IPS-NIHi11 (cell line): Measurements from ENCODE around the gene PTPN3.
A peak's percentile ranks its signal among the peaks of the same experiment; 100 is the strongest.

Experiments
- DNase-seq: peaks from one replicate; pipeline ENCODE4 v3.0.0; 2012; ENCODE audit warnings: mixed read lengths, low spot score

Gene PTPN3

DNA sequence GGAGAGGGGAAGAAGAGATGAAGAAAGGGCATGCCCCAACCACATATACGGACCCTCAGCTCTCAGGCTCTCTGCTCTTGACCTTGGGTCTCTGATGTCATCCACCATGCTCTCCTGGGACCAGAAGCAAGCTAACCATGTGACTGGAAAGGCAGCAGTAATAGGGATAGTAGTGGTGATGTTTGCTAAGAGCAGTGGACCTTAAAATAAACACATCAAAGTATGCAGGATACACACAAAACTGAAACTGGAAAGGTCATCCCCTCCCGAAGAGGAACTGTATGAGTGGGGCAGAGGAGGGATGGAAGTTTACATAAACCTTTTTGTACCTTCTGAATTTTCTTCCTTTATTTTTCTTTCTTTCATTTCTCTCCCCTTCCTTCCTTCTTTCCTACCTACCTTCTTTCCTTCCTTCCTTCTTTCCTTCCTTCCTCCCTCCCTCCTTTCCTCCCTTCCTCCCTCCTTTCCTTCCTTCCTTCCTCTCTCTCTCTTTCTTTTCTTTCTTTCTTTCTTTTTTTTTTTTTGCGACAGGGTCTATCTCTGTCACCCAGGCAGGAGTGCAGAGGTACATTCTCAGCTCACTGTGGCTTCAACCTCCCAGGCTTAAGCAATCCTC is 8.1 kb upstream of the PTPN3 start:
- DNase-seq = no peak

DNA sequence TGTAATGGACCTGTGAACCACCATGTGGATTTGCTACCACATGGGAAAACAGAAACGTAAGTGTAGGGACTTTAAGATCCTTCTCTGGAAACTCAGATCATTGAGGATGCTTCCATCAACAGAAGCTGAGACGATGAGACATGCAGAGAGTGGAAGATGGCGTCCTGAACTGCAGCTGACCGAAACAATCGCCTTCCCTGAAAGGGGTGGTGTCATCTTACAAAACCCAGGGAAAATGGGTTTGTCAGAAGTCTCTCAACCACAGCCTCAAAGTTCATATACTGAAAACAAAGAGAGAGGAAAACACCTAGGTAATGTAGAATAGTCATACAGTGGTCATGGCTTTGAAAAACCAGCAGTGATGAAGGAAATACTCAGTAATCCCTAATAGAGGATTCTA is 6.6 kb upstream of the PTPN3 start:
- no peak for DNase-seq

DNA sequence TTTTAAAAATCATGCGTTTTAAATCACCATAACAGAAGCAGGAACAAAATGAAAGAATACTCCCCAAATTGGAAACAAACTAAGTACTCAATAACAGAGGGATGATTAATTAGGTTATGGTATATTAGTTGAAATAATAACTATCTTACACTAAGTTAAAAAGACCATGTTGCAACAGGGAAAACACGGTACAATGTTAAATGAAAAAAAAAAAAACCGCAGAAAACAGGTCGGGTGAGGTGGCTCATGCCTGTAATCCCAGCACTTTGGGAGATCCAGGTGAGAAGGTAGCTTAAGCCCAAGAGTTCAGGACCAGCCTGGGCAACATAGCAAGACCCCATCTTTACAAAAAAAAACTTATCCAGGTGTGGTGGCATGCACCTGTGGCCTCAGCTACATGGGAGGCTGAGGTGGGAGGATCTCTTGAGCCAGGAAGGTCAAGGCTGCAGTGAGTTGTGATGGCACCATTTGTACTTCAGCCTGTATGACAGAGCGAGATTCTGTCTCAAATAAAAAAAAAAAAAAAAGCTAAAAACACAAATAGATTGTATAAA is 2.4 kb upstream of the PTPN3 start:
- DNase-seq = no peak

DNA sequence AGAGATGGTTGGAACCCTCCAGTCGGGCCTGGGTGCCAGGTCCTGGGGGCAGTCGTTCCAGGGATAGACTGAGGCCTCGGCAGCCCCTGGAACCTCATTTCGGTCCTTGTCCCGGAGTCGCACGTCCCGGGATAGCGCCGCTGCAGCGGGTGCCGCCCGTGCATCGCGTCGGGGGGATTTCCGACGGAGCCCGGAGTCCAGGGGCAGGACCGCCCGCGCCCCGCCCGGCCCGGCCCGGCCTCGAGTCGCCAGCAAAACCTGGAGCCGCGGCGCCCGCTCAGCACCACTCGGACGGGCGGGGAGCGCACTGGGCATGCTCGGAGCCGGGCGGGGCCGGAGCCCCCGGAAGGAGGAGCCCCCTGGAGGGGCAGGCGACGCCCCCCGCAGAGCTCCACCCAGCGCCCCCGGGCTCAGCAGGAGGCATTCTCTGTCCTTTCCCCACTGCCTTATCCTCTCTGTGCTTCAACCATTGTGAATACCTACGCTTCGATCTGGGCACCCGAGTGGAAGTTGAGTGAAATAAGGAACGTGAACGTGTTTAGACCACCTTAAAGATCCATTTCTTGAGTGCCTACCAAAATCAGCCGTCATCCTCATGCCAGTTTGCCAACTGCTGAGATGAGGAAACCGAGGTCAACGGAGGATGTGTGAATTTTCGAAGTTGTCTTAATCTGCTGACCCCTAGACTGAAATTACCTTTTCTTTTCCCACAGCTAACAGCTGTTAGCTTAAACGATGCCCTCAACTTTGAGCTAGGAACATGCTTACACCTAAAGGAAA is 1.7 kb upstream of the PTPN3 start:
- DNase-seq = peak; percentile 81

DNA sequence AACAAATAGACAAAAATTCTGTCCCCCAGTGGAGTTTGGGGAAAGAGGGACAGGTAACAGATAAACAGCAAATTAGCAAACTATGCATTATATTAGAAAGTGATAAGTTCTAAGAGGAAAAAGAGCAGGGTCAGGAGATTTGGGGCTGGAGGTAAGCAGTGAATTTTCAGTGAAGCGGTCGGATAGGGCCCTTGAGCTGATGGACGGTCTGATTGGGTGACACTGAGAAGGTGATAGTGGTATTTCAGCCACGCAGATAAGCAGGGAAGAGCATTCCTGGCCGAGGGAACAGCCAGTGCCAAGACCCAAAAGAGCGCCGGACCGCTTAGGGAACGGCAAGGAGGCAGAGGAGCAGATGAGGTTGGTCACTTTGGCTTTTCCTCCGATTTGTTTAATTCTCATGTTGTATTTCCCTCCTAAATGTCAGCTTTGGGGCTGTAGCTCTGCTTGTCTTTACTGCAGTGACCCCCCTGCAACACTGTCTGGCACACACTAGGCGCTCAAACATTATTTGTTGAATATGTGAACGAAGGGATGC is 1.1 kb upstream of the PTPN3 start:
- no peak for DNase-seq

DNA sequence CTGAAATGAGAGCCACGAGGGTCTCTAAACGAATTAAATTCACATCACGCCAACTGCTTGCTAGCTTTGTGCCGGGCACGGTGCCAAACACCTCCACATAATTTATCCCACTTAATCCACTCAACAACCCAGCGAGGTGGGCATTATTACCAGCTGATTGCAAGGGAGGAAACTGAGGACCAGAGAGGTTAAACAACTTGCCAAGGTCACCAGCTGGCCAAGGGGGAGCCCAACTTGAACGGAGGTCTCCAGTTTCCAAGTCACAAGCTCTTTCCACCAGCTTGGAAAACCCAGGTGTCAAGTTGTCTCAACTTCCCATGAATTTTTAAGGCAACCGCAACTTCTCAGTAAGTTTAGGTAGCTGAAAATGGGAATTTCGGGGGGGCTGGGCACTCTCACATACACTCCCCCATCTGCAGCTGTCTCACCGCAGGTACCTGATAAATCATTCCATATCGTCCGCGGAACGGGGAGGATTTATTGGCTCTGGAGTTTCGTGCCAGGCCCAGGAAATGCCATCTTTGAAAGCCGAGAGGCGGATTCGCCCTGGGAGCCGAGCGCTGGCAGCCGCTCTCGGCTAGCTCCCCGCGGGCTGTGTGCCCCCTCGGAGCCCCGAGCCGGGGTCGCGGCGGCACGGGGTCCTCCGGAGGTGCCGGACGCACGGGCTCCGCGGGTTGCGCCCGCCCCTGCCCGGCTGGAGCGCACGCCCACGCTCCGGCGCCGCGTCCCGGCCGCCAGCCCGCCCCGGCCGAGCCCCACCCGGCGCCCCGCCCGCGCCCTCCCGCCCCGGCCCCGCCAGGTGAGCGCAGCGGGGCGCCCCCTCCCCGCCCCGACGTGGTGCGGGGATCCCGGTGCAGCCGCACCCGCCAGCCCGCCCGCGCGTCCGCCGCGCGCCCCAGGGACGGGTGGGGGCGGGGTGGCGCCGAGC is 617 bp downstream of the PTPN3 start:
- DNase-seq = peak; percentile 73

DNA sequence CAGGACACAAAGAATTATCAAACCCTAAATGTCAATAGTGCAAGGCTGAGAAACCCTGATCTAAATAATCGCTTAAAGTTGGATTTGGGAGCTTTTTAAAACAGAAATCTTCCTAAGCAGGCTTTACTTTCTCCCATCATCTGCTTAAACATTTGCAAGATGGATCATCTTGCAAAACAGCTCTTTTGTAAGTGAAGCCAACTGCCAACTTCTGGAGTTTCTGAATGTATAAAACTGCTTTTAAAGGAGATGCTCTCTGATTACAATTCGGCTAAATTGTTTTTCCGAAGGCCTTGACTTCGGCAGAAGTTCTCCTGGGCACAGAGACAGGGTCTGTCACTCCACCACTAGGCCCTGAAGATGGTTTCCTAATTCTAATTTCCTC is 1.3 kb downstream of the PTPN3 start:
- DNase-seq = no peak

DNA sequence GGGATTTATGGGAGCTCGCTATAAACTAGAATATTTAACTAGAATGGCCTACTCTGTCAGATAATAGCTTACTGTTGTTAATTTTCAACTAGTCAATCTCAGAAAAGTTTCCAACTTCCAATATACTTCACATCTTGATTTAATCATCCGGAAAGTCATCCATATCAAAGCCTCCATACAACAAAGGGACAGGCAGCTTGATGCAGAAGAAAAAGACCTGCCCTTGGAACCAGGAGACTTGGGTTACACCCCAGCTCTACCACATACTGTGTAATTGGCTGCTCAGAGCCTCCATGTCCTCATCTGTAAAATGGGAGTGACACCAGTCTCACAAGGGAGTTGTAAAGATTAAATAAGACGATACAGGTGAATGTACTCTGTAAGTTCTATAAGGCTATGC is 1.9 kb downstream of the PTPN3 start:
- no peak for DNase-seq

DNA sequence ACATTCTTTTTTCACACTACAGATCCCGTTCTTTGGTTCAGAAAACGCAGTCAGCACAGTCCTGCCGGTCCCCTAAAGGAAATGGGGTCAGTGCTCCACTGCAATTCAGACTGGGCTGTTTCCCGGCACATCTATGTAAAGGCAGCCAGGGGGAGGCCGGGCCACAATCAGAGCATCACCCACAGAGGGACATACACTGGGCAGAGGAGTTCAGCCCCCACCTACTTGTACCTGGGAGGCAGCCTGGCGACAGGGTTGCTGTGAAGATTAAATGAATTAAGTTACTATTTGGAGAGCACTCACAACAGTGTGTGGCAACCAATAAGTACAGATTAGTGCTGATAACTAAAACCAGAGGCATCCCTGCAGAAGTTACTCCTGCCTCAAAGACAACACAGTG is 4.5 kb downstream of the PTPN3 start:
- no peak for DNase-seq

DNA sequence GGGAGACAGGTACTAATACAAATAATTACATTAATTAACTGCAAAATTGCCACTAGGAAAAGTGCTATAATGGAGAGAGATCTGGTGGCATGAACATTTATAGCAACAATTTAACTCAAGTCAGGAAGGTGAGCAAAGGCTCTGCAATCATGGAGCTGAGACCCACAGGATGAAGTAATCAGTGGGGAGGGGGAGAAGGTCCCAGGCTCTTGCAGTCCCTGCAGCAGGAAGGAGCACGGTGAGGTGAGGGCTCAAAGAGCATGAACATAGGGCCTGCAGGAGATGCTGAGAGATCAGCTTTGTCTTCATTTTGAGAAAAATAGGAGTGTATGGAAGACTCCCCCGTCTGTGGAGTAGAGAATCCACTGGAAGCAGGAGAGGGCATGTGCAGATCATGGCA is 6.5 kb downstream of the PTPN3 start:
- DNase-seq = no peak

DNA sequence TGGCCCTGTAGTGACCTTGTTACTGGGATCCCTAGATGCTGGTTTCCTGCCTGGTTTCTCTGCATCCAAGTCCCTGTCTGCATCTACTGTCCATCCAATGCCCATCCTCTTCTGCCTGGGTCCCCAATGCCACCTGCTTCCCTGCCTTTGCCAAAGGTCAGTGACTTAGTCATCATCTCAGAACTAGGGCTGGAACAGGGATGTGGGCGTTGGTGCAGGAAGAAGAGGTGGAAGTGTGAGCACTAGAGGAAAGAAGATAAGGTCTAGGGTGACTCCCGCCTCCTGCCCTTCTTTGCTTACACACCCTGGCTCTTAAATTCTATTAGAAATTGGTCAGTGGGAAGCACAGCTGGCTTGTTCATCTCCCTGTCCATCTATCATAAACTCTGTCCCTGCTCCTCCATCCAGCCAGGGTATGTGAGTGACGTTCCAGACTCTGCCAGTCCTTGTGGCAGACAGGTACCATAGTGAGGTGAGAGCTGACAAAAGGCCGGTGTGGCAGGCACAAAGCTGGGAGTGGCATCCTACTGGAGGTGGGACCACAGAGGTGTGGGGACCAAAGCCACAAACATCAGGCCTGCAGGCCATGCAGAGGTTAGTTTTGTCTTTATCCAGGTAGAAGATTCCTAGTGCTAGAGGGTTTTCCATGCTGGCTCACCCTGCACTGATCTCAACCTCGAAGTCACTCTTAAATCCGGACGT is 9.2 kb downstream of the PTPN3 start:
- no peak for DNase-seq

DNA sequence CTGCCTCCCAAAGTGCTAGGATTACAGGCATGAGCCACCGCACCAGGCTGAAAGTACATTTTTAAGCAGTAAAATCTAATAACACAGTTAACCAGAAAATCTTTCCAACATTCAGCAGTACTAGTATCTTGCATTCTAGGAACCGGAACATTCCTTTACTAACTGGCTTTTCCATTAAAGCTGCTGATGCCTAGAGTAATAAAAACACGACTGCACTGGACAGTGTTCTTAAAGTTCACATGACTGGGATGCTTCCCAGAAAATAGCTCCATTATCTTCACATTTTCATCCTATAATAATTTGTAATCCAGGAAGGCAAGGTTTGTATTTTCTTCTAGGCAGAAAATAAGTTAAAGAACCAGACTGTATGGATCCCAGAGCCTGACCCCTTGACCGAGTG is 9.8 kb downstream of the PTPN3 start:
- DNase-seq = no peak

DNA sequence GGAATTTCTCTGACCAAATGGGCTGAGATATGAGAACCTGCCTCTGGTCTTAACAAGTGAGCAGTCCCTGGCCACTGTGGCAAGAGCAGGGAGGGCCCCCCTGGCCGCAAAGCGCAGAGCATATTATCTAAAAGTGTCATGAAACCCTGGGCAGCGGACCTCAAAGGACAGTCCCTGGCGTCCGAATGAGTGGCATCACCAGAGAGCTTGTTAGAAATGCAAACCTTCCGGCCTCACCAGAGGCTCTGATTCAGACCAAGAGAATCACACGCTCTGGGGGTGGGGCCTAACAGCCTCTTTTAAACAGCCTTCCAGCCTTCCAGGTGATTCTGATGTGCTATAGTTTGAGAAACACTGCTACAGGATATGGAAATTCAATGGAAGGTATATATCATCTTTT is 10.9 kb downstream of the PTPN3 start:
- DNase-seq = no peak

DNA sequence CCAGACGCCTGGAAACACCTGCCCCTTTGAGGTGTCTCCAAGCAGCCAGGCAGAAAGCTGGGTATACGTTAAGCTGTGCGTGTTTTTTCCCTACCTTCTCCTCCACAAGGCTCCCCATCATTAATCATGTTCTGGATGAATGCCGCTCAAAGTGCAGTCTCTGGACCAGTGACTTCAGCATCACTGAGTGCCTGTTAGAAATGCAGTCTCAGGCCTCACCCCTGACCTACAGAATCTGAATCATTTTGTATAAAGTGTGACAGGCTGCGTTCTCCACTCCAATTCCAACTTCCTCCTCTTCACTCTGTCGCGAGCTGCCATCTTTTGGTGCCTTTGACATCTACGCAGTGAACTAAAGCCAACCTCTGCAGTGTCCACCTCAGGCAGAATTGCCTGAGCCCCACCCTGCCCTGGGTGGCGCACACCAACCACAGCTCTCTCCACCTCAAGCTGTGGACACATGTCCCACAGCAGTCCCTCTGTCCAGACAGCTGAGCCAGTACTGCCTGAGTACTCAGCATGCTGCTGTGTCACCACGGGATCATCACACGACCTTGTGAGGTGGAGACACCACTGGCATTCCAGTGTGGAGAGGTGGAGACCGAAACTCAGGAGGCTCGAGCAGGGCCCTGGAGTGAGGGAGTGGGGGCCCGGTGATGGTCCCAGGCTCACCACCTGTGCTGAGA is 14.2 kb downstream of the PTPN3 start:
- DNase-seq = no peak

DNA sequence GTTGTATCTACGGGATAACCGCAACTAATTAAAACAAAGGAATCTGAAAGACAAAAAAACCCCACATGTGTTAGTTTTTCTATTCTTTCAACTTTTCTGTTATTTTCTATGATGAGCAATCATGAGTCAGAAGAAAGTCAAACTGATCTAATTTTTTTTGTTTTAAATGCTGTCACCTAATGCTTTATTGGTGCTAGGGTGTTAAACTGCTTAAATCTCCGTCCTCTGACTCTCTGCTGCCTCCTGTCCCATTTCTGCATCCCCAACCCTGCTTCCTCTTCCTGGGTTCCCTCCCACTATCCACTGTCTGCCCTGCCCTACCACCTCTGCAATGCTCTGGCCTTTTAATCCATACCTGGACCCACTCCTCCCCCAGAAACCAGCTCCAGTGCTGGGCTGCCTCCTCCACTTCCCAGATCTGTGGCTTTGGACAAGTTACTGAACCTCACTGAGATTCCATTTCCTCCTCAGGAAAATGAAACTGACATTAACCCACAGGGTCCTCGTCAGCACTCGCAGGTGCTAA is 15.7 kb downstream of the PTPN3 start:
- DNase-seq = no peak

DNA sequence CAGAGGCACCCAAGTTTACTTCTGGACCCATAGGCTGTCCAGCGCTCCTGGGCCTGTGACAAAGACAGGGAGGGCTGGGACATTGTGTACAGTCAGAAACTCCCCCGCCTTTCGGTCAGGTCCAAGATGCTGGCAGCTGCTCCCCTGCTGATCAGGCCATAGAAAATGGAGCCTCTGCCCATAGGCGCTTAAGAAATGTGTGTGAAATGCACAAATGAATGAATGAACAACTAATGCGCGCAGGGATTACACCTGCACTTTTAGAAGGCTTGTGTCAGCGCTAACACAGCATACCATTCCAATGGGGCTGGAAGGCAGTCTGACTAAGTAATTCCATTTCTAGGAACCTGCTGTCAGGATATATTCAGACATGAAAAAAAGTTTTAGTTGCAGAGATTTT is 16.3 kb downstream of the PTPN3 start:
- DNase-seq = no peak

DNA sequence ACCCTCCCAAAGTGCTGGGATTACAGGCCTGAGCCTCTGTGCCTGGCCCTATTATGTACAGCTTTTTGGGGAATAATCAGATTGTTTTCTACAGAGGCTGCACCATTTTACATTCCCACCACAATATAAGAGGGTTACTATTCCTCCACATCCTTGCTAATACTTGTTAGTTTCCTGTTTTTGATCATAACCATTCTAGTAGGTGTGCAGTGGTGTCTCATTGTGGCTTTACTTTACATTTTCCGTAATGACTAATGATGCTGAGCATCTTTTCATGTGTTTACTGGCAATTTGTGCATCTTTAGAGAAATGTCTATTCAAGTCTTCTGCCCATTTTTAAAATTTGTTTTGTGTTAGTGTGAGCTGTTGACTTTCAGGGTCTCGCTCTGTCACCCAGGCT is 18.3 kb downstream of the PTPN3 start:
- DNase-seq = no peak

DNA sequence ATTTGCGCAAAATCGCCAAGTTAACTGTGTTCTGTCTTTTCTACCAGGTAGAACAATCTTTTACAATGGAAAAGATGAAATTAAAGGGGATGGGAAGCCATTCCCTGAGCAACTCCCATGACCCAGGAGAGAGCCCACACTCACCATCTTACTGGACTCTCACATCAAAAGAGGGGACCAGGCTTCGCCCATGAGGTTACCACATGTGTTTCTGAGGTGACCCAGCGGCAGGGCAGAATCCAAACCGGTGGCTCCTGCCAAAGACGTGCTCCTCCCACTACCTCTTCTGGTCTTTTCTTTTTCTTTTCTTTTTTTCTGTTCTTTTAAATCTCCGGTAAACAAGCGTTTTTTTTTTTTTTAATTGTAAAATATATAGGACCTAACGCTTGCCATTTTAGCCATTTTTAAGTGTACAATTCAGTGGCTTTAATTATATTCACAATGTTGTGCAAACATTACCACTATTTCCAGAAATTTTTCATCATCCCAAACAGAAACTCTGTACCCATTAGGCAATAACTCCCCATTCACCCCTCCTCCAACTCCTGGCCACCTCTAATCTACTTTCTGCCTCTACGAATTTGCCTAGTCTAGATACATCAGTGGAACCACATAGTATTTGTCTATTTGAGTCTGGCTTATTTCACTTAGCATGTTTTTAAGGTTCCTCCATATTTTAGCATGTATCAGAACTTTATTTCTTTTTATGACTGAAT is 19.3 kb downstream of the PTPN3 start:
- DNase-seq = no peak

DNA sequence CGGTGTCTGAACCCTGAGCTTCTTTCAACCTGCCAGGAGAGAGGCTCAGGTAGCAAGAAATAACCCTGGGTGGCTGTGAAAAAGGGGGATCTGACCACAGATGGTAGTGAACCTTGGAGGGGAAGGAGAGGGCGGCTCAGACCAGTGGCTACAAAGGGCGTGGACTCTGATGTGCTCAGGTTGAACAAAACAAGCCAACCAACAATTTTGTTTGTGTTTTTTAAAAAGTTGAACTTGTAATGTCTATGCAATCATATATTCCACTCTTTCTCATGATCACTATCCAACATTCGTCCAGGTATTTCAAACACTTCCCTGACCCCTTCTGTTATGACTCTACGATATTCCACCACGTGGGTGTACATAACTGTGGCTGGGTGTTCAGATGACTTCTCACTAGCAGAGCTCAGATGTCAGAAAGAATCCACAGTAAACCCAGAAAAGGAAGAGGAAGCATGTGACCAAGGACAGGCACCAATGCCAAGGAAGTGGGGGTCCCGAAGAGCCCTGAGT is 20.0 kb downstream of the PTPN3 start:
- no peak for DNase-seq
